AG10803 (cell line): ENCODE measurements around the gene PHAF1.

Source experiments
- DNase-seq: peaks from one replicate; pipeline ENCODE4 v3.0.0; 2010; ENCODE audit warnings: low read depth
- H3K4me3 ChIP-seq: 2 replicates; pipeline ENCODE4 v1.5.1; 2011; ENCODE audit warnings: mild to moderate bottlenecking, low read length, control low read depth
- TF ChIP-seq, protein P1 (sequence below): conservative IDR thresholded peaks from 2 replicates; pipeline ENCODE4 v1.5.1; 2011; ENCODE audit warnings: mild to moderate bottlenecking, low read length, control low read depth, inconsistent platforms

PHAF1 gene

DNA sequence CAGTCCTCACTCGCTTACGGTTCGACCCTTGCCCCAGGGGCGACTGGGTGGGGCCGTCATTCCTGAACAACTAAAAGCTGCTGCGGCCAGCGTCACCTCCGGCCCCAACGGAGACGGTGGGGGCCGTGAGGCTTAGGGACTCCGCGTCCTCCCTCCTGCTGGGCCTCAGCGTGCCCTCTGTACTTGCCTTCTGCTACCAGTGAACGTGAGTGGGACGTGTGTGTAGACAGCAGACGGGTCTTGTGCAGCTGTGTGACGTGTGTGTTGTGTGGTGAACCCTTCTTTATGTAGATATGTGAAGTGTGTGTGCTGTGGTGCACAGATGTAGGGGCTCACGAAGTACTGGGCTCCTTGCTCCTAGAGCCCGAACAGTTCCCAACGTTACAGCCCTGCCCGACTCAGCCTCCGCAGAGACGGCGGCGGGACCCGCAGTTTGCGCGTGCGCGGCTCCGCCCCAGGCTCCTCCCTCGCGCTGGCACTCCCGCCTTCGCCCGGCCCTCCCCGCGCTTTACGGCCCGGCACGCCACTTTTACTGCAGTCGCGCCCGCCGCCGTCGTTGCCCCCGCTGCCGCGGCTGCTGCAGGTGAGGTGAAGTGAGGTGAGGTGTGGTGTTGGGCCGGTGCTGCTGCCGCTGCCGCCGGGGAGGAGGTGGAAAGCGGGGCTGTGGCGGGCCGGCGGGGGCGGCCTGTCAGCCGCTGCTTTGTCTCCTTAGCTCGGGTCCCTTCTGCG lies at the start of gene PHAF1:
Gene PHAF1, plus strand, starts transcription at position 535 of the 729 bp plus-strand sequence. CDS start 235 bp downstream, outside the sequence.
- peak; percentile 85 for DNase-seq
- TF ChIP-seq, protein P1, sequence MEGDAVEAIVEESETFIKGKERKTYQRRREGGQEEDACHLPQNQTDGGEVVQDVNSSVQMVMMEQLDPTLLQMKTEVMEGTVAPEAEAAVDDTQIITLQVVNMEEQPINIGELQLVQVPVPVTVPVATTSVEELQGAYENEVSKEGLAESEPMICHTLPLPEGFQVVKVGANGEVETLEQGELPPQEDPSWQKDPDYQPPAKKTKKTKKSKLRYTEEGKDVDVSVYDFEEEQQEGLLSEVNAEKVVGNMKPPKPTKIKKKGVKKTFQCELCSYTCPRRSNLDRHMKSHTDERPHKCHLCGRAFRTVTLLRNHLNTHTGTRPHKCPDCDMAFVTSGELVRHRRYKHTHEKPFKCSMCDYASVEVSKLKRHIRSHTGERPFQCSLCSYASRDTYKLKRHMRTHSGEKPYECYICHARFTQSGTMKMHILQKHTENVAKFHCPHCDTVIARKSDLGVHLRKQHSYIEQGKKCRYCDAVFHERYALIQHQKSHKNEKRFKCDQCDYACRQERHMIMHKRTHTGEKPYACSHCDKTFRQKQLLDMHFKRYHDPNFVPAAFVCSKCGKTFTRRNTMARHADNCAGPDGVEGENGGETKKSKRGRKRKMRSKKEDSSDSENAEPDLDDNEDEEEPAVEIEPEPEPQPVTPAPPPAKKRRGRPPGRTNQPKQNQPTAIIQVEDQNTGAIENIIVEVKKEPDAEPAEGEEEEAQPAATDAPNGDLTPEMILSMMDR = no peak
- H3K4me3 ChIP-seq = peak within 1 kb of the TSS; percentile 76

DNA sequence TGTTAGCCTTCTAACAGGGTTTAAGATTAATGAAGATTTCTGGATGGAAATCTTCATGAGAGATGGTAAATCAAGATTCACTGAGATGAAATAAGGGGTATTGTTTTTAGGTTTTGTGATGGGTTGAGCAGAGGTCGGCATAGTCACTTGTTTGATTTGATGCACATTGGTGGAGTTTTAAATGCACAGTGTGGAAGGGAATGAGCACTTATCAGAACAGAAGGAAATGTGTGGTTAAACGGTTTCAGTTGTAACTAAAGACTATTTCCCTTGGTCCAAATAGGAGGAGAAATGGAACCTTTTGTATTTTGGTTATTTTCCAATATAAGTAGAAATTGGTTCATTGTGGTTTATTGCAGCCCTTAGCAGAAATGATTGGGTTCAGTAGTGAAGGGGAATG lies 46.7 kb upstream of the PHAF1 start:
- no peak for DNase-seq

DNA sequence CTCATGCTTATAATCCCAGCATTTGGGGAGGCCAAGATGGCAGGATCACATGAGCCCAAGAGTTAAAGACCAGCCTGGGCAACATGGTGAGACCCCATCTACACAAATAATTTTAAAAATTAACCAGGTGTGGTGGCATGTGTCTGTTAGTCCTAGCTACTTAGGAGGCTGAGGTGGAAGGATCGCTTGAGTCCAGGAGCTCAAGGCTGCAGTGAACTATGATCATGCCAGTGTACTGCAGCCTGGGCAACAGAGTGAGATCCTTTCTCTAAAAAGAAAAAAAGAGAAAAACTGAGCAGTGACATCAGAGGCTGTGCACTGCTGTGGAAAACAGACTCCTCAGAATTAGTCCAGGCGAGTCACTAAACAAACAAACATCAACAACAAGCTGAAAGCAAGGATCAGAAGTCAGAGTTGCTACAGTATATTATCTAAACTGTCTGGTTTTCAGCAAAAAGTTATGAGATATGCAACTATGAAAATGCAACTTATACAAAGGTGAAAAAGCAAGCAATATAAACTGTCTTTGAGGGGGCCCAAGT lies 41.5 kb upstream of the PHAF1 start:
- H3K4me3 ChIP-seq = no peak overlapping the region
- DNase-seq = no peak
- TF ChIP-seq, protein P1 = no peak

More for the DNA sequence above, 46.7 kb upstream of the PHAF1 start:
- no peak overlapping the region for H3K4me3 ChIP-seq
- TF ChIP-seq, protein P1 = no peak

DNA sequence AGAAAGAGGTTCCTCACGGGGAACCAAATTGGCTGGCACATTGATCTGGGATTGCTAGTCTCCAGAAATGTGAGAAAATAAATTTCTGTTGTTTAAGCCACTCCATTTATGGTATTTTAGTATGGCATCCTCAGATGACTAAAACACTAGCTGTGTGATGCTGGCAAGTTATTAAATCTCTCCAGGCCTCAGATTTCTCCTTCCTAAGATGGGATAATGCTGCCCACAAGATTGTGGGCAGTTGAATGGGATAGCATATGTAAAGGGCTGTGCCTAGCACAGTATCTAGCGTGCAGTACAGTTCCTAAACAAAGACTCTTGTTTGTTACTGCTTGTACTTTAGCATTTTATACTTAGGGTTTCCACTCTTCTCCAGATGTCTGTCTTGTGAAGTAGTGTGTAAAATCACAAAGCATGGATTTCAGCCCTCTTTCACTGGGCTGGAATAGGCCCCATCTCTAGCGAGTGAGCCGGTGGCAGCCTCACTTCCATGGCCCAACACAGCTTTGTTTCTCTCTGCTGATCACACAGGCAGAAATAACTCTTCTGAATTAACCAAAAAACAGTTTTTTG lies 38.2 kb upstream of the PHAF1 start:
- H3K4me3 ChIP-seq = no peak overlapping the region
- peak; percentile 13 for DNase-seq
- TF ChIP-seq, protein P1 = no peak

DNA sequence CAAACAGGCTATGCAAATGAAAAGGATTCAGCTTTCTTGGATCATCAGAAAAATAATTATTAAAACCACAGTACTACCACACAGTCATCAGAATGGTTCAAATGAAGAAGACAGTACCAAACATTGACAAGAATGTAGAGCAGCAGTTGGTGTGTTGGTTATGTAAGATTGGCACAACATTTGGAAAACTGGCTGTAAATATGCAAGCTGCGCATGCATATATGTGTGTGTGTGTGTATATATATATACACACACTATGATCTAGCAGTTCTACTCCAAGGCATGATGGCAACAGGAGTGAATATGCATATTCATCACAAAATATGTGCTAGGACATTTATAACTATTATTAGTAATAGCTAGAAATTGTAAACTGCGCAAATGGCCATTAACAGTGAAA lies 34.4 kb upstream of the PHAF1 start:
- H3K4me3 ChIP-seq = no peak overlapping the region
- TF ChIP-seq, protein P1 = no peak
- no peak for DNase-seq

DNA sequence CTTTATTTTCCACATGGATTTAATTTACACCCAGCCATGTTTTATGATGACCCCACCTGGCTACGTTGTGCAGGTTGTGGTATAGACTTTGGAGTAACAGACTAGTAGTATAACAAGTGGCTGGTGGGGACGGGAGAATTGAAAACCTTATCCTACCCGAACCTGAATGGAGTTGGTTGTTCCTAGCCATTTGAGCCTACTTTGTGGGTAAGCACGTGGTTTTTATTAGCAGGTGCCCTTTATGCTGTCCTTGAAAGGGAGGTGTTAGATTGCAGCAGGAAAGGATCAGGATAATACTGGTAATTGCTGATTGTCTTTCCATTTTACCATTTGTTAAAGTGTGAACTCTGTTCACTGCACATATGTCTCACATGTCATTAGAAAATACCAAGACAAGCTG lies 31.9 kb upstream of the PHAF1 start:
- H3K4me3 ChIP-seq = no peak overlapping the region
- TF ChIP-seq, protein P1 = no peak
- DNase-seq = no peak

DNA sequence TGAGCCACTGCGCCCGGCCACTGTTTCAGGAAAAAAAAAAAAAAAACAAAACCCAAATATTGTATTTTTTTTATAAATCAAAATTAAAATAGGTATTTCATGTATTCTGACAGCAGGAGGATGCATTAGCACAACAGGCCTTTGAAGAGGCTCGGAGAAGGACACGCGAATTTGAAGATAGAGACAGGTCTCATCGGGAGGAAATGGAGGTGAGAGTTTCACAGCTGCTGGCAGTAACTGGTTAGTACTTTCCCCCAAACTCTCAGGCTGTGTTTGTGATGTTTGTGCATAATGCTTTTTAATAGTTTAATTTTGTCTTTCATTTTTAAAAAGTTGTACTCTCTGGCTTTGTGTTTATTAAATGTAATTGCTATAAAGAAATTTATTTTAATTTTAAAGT lies 27.6 kb upstream of the PHAF1 start:
- no peak overlapping the region for H3K4me3 ChIP-seq
- TF ChIP-seq, protein P1 = no peak
- no peak for DNase-seq
